Activated CD4-positive, CD25-positive, alpha-beta regulatory T cell treated with anti-CD3 and anti-CD28 coated beads, Interleukin-2, amount 50 U/mL, for 24 hours (primary cell): ENCODE data around the gene USH2A.

Experiments used
- ATAC-seq, 2 donors: fragments of 150-1000 bp; cut with Tn5 transposase; one replicate each; pipeline ENCODE4 v1.10.0; 2021; ENCODE audit warnings: mild to moderate bottlenecking in 1 of 2, moderate library complexity in 1 of 2

The USH2A gene

DNA sequence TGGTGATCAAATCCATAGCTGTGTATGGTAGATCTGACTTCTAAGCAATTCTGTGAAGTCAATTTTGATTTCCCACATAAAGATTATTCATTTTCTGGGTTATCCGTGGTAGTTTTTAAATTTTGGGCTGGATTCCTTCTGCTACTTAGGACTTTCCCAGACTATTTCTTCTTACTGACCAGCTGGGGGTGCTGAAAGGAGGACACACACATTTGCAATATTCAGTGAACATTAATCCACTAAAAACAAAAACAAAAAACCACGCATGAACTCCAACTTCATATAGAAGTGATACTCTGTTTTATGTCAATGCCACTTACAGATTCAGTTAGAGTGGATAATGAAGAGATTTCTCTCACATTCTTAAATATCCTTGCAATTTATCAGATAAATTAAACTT lies 750.8 kb downstream of the USH2A start:
- no peak for ATAC-seq

- no peak for ATAC-seq
These were observed 753.3 kb downstream of the USH2A start for GRCh38 chr1:215669806-215670491.

- ATAC-seq, result no peak
These were observed 755.5 kb downstream of the USH2A start for GRCh38 chr1:215667761-215668160.

DNA sequence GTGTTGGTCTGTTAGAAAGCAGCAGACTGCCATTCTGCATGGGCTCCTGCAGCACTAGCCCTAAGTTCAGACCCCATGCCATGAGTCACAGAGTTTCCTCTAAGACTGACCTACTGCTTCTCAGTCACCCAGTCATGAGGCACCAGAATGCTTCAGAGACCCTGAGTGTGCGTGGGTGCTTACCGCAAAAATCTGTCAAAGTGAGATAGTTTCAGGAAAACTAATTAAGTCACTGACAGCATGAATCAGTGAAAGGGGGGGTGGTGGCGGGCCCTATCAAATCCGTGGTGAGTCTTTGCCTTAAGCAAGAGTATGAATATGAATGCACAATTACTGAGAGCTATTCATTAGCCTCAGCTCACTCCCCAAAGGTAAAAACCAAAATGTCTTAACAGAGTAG lies 758.0 kb downstream of the USH2A start:
- ATAC-seq, result no peak

GRCh38 chr1:215661033-215661432 lies 762.2 kb downstream of the USH2A start:
- ATAC-seq, result no peak

GRCh38 chr1:215660259-215660658 lies 763.0 kb downstream of the USH2A start:
- no peak for ATAC-seq

- ATAC-seq, result no peak
These were observed 766.2 kb downstream of the USH2A start for GRCh38 chr1:215657047-215657446.

DNA sequence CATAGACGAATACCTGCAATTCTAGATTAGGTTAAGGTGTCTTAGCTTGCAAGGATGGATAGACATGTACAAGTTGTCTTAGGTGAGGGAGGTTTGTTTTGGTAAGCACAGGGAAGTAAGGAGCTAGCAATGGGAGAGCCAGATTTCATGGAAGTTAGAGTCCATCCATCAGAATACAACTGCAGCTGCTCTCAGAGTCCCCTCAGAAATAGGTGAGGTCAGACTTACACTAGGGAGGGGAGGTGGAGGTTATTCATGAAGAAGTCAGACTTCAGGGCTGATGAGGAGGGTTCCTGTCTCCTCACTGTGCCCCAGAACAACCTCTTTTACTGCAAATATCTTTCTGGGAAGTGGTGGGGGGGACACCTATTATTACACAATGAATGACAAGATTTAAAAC lies 770.9 kb downstream of the USH2A start:
- no peak for ATAC-seq

DNA sequence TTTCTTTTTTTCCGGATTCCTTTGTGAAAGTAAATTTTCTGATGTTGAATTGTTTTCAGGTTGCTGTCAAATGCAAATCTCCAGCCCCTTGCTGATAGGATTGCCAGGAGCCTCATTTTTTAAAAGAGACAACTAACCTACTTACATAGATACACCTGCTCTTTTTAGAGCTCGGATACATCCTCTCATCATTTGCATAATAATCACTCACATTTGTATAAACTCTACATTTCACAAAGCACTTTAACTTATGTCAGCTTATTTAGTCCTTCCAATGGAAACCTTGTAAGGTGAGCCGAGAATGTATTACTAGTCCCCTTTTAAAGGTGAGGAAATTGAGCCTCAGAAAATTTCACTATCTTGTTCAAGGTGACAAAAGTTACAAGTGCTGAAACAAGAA lies 771.4 kb downstream of the USH2A start:
- ATAC-seq, result no peak

- ATAC-seq, result no peak
These were observed 772.6 kb downstream of the USH2A start for GRCh38 chr1:215650446-215651149.

- ATAC-seq, result no peak
These were observed 774.3 kb downstream of the USH2A start for GRCh38 chr1:215648957-215649356.

DNA sequence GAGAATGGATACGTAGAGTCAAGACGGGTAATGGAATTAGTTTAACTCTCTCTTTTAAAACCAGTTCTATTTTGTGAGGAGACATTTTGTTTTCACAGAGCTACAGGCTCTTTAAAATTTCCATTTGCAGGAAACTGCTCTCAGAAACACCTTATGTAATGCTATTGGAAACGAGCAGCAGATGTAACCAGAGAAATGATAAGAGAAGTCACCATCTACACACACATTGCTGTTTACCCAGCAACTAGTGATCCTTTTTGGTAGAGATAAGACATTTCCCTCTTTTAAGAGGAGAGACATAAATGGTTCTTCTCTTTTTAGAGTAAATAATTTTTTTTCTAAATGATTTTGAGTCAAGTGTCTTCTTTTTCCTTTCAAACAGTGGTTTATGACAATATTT lies 775.5 kb downstream of the USH2A start:
- ATAC-seq, result no peak

DNA sequence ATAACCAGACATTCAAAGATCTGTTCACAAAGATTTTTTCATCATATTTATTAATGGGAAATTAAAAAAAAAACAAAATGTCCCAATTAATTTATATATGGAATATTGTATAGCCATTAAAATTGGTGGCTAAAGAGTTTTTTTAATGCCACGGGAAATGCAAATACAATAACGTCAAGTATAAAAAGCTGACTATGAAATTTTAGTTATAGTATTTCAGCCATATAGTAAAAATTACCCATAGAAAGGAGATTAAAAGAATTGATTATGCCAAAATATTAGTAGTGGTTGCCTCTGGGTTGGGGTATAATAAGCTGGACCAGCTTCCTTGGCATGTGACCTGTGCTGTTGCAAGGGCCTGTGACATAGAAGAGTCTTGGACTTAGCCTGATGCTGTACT lies 777.4 kb downstream of the USH2A start:
- no peak for ATAC-seq

GRCh38 chr1:215645182-215645581 lies 778.1 kb downstream of the USH2A start:
- ATAC-seq, result no peak

GRCh38 chr1:215643592-215644321 lies 779.5 kb downstream of the USH2A start:
- ATAC-seq, result no peak

GRCh38 chr1:215640429-215641148 lies 782.7 kb downstream of the USH2A start:
- no peak for ATAC-seq

GRCh38 chr1:215637041-215637573 lies 786.1 kb downstream of the USH2A start:
- no peak for ATAC-seq

GRCh38 chr1:215636258-215636965 lies 786.8 kb downstream of the USH2A start:
- ATAC-seq, result no peak

DNA sequence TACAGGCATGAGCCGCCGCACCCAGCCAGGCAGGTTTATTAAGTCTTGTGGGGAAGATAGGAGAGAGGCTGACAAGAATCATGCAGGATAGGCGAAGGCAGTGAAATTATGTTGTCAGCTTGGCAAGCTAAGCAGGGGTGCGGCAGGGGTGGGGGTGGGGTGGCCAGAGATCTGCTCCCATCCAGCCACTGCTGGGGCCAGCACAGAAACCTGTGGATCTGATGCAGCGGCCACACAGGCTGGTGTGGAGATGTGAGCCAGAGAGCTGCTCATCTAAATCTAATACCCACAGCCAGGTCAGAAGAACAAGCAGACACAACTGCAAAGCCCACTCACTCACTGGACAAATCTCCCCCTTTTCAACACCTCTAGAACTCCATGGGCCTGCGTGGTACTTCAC lies 787.4 kb downstream of the USH2A start:
- no peak for ATAC-seq

DNA sequence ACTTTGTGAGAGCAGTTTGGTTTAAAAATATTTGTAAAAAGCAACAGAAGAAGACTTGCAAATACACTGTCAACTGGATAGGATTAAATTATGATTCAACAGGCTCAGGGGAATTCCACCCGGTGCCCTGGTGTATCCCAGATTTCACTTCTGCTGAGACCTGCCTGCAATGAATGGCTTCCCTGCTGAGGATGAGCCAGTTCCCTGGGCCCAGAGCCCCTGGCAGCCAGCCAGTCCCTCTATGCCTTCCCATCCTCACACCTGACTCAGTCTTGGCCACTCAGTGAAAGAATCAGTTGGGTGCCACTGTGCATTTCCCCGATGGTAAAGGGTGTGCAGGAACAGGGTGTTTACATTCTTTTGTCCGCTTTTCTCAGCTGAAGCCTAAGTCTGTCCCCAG lies 791.8 kb downstream of the USH2A start:
- no peak for ATAC-seq

GRCh38 chr1:215631040-215631439 lies 792.2 kb downstream of the USH2A start:
- no peak for ATAC-seq

GRCh38 chr1:215625949-215626348 lies 797.3 kb downstream of the USH2A start:
- ATAC-seq, result no peak
